IPS-NIHi11 (cell line): Measurements from ENCODE around the gene FSTL4.

Source experiments
- DNase-seq: peaks from one replicate; pipeline ENCODE4 v3.0.0; 2012; ENCODE audit warnings: mixed read lengths, low spot score

FSTL4 gene

GRCh38 chr5:133319905-133320520, 292.3 kb downstream of the FSTL4 start:
- peak; percentile 46 for DNase-seq

- no peak for DNase-seq
Measured at GRCh38 chr5:133319244-133319643, 293.1 kb downstream of the FSTL4 start.

GRCh38 chr5:133317558-133317957, 294.8 kb downstream of the FSTL4 start:
- no peak for DNase-seq

GRCh38 chr5:133316346-133317343, 295.7 kb downstream of the FSTL4 start:
- peak; percentile 56 for DNase-seq

GRCh38 chr5:133314086-133314485, 298.3 kb downstream of the FSTL4 start:
- no peak for DNase-seq

- DNase-seq, result no peak
Measured at GRCh38 chr5:133311176-133311575, 301.2 kb downstream of the FSTL4 start.

GRCh38 chr5:133309984-133310621, 302.2 kb downstream of the FSTL4 start:
- no peak for DNase-seq

GRCh38 chr5:133309166-133309795, 303.1 kb downstream of the FSTL4 start:
- DNase-seq, result no peak

GRCh38 chr5:133307275-133307674, 305.1 kb downstream of the FSTL4 start:
- no peak for DNase-seq

GRCh38 chr5:133304707-133305216, 307.6 kb downstream of the FSTL4 start:
- DNase-seq, result no peak

- DNase-seq, result no peak
Measured at GRCh38 chr5:133304178-133304577, 308.2 kb downstream of the FSTL4 start.

GRCh38 chr5:133303298-133303697, 309.0 kb downstream of the FSTL4 start:
- no peak for DNase-seq

- no peak for DNase-seq
Measured at GRCh38 chr5:133299728-133300127, 312.6 kb downstream of the FSTL4 start.

- DNase-seq, result no peak
Measured at GRCh38 chr5:133299021-133299420, 313.3 kb downstream of the FSTL4 start.

- no peak for DNase-seq
Measured at GRCh38 chr5:133298447-133298846, 313.9 kb downstream of the FSTL4 start.

GRCh38 chr5:133297293-133297692, 315.0 kb downstream of the FSTL4 start:
- DNase-seq, result no peak

- DNase-seq, result no peak
Measured at GRCh38 chr5:133296624-133297023, 315.7 kb downstream of the FSTL4 start.

GRCh38 chr5:133295520-133295919, 316.8 kb downstream of the FSTL4 start:
- DNase-seq, result peak; percentile 47

- no peak for DNase-seq
Measured at GRCh38 chr5:133294380-133294779, 318.0 kb downstream of the FSTL4 start.

- DNase-seq, result no peak
Measured at GRCh38 chr5:133293960-133294359, 318.4 kb downstream of the FSTL4 start.

- DNase-seq, result no peak
Measured at GRCh38 chr5:133292300-133292699, 320.0 kb downstream of the FSTL4 start.

GRCh38 chr5:133291524-133291923, 320.8 kb downstream of the FSTL4 start:
- no peak for DNase-seq
